Nephron progenitor cell (in vitro differentiated cells): ENCODE measurements around the gene ADGRV1.

Experiments
- DNase-seq: peaks from one replicate; pipeline ENCODE4 v3.0.0; 2021
- H3K27ac Mint-ChIP-seq: 2 replicates; pipeline ENCODE4 v1.8.0; 2021; ENCODE audit warnings: mild to moderate bottlenecking, moderate library complexity, mixed read lengths
- H3K27me3 Mint-ChIP-seq: 2 replicates; pipeline ENCODE4 v1.8.0; 2021; ENCODE audit warnings: mild to moderate bottlenecking, low read depth, mixed read lengths; ENCODE audit not compliant: poor library complexity
- H3K36me3 Mint-ChIP-seq: 2 replicates; pipeline ENCODE4 v1.8.0; 2021; ENCODE audit warnings: low read depth, mixed read lengths
- H3K4me1 Mint-ChIP-seq: 2 replicates; pipeline ENCODE4 v1.8.0; 2021; ENCODE audit warnings: mixed read lengths
- H3K4me3 Mint-ChIP-seq: 2 replicates; pipeline ENCODE4 v1.8.0; 2021; ENCODE audit warnings: mild to moderate bottlenecking, moderate library complexity, mixed read lengths
- H3K9me3 Mint-ChIP-seq: 2 replicates; pipeline ENCODE4 v1.8.0; 2021; ENCODE audit warnings: mild to moderate bottlenecking, moderate library complexity, mixed read lengths
- CTCF ChIP-seq: fragments of 200-600 bp; sonication (generic); IDR thresholded peaks from 2 replicates; pipeline ENCODE4 v1.5.0; 2021; ENCODE audit warnings: antibody characterized with exemption

The ADGRV1 gene

GRCh38 chr5:90548069-90548593, 10.5 kb upstream of the ADGRV1 start:
- DNase-seq: no peak
- H3K36me3 Mint-ChIP-seq: no peaks in the 10 kb centered on the region
- no peak overlapping the region for H3K4me3 Mint-ChIP-seq
- peaks cover 15% of the 10 kb centered on the region for H3K4me1 Mint-ChIP-seq
- no peak overlapping the region for H3K27ac Mint-ChIP-seq
- TF ChIP-seq CTCF: no peak
- H3K27me3 Mint-ChIP-seq: no peaks in the 10 kb centered on the region
- no peaks in the 10 kb centered on the region for H3K9me3 Mint-ChIP-seq

GRCh38 chr5:90549223-90549622, 9.4 kb upstream of the ADGRV1 start:
- H3K27me3 Mint-ChIP-seq: no peaks in the 10 kb centered on the region
- TF ChIP-seq CTCF: no peak

GRCh38 chr5:90549729-90550275, 8.8 kb upstream of the ADGRV1 start:
- Mint-ChIP-seq H3K27ac (no peak overlapping the region), H3K27me3 (no peaks in the 10 kb centered on the region), H3K36me3 (no peaks in the 10 kb centered on the region), H3K9me3 (no peaks in the 10 kb centered on the region), H3K4me1 (peaks cover 15% of the 10 kb centered on the region), H3K4me3 (no peak overlapping the region)
- no peak for DNase-seq
- TF ChIP-seq CTCF: no peak

More at GRCh38 chr5:90549223-90549622, 9.4 kb upstream of the ADGRV1 start:
- Mint-ChIP-seq H3K4me1 (peaks cover 15% of the 10 kb centered on the region), H3K36me3 (no peaks in the 10 kb centered on the region), H3K4me3 (no peak overlapping the region), H3K27ac (no peak overlapping the region), H3K9me3 (no peaks in the 10 kb centered on the region)
- no peak for DNase-seq

- H3K4me1 Mint-ChIP-seq: peaks cover 15% of the 10 kb centered on the region
These were observed 7.6 kb upstream of the ADGRV1 start for GRCh38 chr5:90550963-90551362.

DNA sequence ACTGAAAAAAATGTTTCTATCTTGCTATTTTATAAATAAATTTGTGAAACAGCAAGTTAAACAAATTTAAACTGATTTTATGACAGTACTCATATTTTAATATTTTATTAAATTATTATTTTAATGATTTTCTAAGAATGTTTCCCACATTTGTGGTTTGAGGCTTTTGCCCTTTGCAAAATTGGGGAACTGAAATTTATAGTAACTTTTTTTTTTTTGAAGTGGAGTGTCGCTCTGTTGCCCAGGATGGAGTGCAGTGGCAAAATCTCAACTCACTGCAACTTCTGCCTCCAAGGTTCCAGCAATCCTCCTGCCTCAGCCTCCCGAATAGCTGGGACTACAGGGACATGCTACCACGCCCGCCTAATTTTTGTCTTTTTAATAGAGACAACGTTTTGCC, 7.2 kb upstream of the ADGRV1 start:
- DNase-seq: no peak
- Mint-ChIP-seq H3K4me3 (no peak overlapping the region), H3K27ac (no peak overlapping the region), H3K4me1 (peaks cover 18% of the 10 kb centered on the region), H3K9me3 (no peaks in the 10 kb centered on the region), H3K36me3 (no peaks in the 10 kb centered on the region), H3K27me3 (no peaks in the 10 kb centered on the region)
- TF ChIP-seq CTCF: no peak

More at GRCh38 chr5:90550963-90551362, 7.6 kb upstream of the ADGRV1 start:
- no peak for DNase-seq
- no peak for TF ChIP-seq CTCF
- H3K9me3 Mint-ChIP-seq: no peaks in the 10 kb centered on the region
- no peaks in the 10 kb centered on the region for H3K36me3 Mint-ChIP-seq
- H3K27ac Mint-ChIP-seq: no peak overlapping the region
- H3K27me3 Mint-ChIP-seq: no peaks in the 10 kb centered on the region
- no peak overlapping the region for H3K4me3 Mint-ChIP-seq

GRCh38 chr5:90553711-90554110, 4.9 kb upstream of the ADGRV1 start:
- Mint-ChIP-seq H3K9me3 (no peaks in the 10 kb centered on the region), H3K27me3 (no peaks in the 10 kb centered on the region), H3K4me1 (peaks cover 19% of the 10 kb centered on the region), H3K27ac (no peak overlapping the region), H3K4me3 (no peak overlapping the region), H3K36me3 (no peaks in the 10 kb centered on the region)
- no peak for DNase-seq
- no peak for TF ChIP-seq CTCF
